NCI-H2107 (cell line): Measurements from ENCODE around the gene VAV2.
A peak's percentile ranks its signal among the peaks of the same experiment; 100 is the strongest.
"Not testable (repeated sequence)": the region's sequence is repeated elsewhere in the genome, so short reads cannot be mapped to it uniquely, and the experiment has no call there.

Experiments
- DNase-seq: peaks from one replicate; lab custom pipeline; 2025; lab: John Stamatoyannopoulos, UW

VAV2 gene

DNA sequence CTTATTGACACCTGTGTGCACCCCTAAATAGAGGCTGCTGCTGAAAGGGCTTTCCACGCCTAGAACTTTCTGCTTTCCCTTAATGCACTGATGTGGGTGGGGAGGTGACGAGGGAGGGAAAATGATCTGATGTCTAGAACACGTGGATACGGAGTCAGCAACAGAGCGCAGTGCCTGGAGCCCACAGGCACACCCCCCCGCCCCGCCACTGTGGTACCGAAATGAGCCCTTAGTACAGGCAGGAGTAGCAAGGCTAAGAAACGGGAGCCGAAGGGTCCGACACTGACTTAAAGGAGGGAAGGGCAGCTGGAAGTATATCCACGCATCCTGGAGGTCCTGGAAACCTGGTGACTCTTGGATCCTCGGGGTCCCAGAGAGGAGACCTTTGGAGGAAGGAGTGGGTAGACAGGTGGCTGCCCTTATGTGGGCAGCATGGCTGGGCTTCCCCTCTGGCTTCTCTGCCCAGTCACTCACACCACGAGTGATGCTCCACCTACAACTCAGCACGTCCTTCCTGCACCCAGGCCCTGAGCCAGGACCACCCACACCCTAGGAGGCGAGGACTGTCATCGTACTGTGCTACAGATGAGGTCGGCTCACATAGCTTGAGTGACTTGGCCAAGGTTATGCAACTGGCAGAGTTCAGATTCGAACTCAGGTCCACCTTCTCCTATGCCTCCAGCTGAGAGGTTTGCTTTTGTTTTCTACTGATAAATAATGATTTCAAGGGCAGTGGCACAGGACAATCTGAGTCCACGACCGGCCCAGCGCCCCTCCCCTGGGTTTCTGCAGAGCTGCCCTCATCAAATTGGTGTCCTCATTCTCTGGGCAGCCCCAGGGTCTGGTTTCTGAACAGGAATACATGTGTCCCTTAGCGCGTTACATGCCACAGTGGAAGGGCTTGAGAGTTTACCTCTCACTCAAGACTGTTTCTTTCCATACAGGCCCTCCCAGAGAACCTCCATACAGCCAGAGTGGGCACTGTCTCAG is 4.7 kb upstream of the VAV2 start:
- DNase-seq: no peak

DNA sequence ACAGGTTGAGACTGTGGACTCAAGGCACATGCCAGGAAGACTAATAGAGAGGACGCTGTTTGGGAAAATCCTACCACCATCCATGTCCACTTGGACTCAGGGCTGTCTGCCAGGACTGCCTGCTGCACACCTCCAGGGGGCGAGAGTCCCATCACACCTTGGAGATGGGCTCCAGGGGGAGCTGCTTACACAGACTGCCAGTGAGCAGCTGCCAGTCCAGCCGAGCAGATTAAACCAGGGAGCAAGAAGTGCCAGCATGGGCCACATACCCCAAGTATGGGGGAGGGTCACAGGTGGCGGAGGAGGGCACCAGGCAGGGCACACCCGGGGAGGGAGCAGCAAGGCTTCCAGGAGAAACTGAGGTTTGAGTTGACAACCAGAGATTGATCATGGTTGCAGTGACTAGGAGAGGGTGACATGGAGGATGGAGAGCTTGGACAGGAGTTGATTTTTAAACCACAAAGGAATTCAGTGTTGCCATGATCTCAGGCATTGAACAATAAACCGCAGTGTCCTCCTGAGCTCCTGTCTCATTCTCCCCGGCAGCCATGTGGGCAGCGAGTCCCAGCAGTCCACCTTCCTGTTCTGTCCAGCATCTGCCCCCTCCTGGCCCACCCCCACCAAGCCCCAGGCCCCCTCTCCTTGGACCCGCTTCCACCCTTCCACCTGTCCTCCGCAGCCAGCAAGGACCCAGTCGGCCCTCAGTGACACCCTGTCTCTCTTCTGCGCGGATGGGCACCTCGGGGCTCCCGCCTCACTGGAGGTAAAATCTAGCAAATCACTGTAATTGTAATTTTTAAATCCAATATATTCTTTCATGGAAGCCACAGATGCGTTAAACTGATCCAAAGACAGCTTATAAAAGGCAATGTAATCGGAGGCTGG is 3.1 kb upstream of the VAV2 start:
- DNase-seq: no peak

GRCh38 chr9:133994353-133995011 is 2.4 kb upstream of the VAV2 start:
- peak; percentile 60 for DNase-seq

DNA sequence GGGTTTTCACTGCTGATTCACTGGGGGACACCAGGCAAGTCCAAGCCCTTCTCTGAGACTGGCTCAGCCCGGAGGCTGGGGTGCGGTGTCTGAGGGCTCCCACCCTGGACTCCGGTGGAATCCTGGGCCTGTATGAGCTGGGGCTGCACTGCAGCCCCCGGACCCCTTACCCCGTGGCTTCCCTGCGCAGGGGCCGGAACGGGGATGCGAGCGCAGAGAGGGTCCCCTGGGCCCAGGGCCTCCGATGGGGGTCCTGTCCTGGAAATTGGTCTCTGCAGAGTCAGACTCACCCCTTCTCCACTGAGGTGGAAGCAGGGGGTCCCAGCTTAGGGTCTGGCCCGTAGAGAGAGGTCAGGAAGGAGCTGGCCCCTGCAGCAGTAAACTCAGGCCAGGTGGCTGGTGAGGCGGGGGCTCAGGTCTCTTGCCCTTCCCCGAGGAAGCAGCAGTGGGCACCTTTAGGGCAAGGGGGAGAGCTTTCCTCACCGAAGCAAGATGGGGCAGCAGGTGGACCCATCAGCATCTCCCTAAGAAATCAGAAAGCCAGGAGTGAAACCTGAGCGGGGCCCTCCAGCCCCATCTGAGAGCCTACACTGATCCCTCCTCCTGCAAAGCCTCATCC is 1.6 kb upstream of the VAV2 start:
- DNase-seq: no peak

GRCh38 chr9:133992780-133993634 is 883 bp upstream of the VAV2 start:
- DNase-seq: peak; percentile 51

- no peak for DNase-seq
These were observed 756 bp downstream of the VAV2 start for GRCh38 chr9:133991214-133991921.

DNA sequence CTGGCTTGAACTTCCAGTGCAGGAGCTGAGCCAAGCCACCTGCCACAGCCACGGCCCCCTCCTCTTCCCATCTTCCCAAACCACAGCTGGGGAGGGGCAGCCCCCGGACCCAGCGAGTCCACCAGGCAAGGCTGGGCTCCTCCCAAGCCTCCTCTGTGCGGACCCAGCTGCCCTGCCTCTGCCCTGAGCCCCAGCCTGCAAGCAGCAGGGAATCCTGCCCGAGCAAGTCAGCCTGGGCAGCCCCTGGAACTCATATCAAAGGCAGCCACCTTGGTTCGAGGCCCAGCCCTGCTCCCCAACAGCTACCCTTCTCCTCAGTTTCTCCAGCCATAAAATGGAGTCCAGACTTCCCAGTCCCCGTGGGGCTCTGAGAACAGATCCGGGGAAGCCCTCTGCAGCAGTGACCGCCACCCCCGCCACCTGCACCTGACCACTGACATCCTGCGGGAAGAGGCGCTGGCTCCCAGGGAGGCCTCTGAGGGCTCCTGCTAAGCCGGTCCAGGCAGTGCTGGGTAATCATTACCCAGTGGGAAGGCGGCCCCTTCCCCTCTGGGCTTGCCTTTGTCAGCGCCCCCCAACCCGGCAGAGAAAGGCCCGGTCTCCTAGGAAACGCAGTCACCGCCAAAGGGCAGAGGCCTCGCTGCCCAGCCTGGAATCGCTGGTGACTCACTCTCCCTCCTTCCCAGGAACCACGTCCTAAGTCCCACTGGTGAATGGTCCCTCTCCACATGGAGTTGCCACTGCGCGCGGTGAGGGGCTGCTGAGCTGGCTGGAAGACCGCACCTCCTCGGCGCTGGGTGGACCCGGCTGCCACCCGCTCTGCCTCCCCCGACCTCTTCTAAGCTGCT is 1.5 kb downstream of the VAV2 start:
- DNase-seq: no peak

DNA sequence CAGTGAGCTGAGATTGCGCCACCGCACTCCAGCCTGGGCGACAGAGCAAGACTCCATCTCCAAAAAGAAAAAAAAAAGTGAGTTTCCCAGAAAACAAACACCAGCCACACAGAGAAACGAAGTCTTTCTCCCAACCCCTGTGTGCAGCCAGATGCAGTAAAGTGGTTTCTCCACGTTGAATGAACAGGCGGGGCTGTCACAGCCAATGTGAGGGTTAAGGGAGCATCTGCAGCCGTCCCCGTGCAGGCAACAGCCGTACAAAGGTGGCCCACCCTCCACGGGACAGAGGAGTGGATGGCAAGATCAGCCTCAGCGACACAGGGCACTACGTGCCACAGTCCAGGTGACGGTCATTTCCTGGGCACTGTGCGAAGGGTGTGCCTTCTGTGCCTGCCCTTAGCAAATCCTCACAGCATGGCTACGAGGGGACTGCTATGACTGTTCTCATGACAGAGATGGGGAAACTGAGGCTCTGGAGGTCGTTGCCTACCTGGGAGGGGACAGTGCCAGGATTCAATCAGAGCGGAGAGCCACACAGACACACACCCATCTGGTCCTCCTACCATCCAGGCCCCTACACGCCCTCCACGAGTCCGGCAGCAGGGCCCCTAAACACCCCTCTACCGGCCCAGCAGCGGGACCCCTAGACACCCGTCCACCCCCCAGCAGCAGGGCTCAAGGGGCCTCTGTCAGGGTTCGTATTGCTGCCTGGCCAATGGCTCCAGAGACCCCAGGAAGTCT is 2.3 kb downstream of the VAV2 start:
- DNase-seq: no peak

DNA sequence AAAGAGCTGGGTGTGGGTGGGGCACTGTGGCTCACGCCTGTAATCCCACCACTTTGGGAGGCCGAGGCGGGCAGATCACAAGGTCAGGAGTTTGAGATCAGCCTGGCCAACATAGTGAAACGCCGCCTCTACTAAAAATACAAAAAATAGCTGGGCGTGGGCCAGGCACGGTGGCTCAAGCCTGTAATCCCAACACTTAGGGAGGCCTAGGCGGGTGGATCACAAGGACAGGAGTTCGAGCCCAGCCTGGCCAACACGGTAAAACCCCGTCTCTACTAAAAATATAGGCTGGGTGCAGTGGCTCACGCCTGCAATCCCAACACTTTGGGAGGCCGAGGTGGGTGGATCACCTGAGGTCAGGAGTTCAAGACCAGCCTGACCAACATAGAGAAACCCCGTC is 3.4 kb downstream of the VAV2 start:
- not testable (repeated sequence) for DNase-seq

DNA sequence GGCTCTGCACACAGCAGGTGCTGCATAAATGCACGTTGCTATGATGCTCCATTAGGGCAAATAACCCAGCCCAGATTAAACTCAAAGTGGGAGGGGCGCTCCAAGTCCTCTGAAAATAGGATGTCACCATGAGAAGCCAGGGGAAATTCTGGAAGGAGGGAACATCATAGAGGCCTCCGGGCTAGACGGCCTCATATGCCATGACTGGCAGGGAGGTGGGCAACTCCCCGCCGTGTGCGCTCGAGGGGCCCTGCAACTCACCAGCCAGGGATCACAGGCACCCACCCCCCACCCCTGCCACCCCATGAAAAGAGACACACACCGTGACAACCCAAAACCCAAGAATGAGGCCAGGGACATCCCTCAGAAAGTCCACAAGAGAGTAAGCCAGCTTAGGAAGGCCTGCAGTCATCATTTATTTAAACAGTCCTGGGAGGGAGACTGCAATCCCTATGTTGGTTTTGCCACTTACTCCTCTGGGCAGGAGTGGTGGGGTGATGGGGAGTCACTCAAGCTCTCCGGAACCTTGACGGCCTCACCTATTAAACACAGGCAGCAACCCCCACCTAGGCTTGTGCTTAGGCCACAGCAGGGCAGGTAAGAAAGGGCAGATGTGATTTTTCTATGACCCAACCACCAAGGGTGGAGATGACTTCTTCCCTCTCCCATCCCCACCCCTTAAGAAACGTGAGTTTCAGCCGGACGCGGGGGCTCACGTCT is 4.0 kb downstream of the VAV2 start:
- no peak for DNase-seq

- no peak for DNase-seq
These were observed 4.7 kb downstream of the VAV2 start for GRCh38 chr9:133987446-133987788.

DNA sequence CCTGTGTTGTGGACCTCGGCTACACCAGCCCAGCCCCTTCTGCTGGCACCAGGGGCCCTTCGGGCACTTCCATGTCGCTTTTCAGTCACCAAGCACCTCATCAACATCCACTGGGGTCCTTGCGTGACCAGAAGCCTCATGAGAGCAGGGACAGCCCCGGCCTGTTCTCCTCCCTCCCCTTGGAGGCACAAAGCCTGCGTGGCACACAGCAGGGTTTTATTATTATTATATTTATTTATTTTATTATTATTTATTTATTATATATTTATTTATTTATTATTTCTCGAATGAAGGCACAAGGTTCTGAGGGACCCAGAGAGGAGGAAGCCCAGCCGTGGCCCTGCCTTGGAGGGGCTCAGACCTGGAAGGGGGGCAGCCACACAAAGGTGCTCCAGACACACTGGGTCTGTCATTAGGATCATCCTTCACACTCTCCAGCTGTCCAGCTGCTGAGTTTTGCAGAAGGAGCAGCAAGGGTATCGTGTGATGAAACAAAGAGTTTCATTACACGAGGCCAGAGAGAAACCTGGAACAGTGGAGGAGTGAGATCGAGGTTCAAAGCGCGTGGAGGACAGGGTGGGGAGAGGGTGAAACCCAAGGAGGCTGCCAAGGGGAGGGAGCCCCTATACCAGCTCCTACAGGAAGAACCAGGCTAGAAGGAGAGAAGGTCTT is 5.2 kb downstream of the VAV2 start:
- DNase-seq: no peak

- no peak for DNase-seq
These were observed 6.1 kb downstream of the VAV2 start for GRCh38 chr9:133986061-133986460.

DNA sequence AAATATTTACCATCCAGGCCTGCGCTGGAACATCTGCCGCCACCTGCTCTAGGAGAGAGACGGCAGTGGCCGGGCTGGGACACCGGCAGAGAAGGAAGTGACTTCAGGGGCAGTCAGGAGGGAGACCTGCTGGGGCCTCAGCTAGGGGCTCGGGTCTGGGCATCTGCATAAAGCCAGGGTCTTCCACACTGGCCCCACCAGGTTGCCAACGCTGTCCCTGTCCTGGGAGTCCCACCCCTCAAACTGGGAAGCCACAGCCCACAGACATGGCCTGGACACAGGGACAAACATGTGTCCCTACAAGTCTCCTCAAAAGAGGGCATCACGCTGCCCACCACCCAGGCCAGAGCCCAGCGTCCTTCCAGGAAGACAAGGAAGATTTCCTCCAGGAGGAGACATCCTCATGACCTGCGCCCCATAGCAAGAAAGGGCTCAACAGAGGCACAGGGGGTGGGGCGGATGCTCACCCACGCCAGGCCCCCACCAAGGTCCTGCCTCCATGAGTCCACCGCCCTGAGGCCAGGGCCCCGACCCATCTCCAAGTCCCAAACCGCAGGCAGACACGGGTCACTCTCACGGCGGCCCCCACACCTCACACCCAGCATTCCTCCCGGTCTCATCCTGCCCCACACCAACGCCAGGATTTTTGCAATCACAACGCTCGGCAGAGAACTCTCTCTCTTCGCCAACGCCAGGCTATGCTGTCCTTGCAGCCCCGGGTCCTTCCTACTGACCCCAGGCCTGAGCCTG is 9.0 kb downstream of the VAV2 start:
- DNase-seq: no peak

DNA sequence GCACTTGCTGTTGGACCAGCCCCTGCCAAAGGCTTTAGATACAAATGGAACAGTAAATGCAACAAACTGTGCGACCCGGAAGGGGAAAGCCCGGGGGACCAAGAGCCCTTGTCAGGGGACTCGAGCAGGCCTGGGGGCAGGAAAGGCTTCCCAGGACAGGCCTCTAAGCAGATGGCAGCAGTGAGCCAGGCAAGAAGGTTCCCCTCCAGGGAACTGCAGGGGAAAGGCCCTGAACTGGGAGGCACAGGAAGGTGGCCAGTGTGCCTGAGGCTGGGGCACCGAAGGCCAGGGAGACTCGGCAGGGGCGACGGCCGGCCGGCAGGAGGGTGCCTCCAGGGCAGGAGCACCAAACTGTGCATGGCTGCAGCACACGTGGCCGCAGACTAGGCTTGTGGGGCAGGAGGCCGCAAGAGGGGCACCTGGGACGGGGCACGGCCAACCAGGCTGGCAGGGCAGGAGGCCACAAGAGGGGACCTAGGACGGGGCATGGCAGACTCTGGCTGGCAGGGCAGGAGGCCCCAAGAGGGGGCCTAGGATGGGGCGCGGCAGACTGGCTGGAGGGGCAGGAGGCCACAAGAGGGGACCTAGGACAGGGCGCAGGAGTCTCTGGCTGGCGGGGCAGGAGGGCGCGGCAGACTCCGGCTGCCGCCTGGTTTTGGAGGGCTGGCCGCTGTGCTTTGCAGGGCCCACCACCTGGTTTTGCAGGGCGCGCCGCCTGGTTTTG is 10.0 kb downstream of the VAV2 start:
- DNase-seq: no peak

GRCh38 chr9:133981589-133981957 is 10.6 kb downstream of the VAV2 start:
- no peak for DNase-seq
